Activated CD4-positive, alpha-beta T cell treated with anti-CD3 and anti-CD28 coated beads for 36 hours (primary cell): ENCODE measurements around the gene FLNB. TPM values are rescaled to one million over a fixed set of nuclear protein-coding genes. Genes with fewer than 3 reads are reported as not detected.

Experiments
- ATAC-seq: fragments of 200-7000 bp; cut with Tn5 transposase; one replicate; pipeline ENCODE4 v1.10.0; 2021; ENCODE audit warnings: mild to moderate bottlenecking, moderate library complexity
- CTCF ChIA-PET: fragments of 350-600 bp; sonication (Branson Sonifier 250); formaldehyde crosslinking; loops from one replicate; lab custom pipeline; 2021; ENCODE audit warnings: antibody characterized with exemption; lab: Charles Lee
- POLR2A ChIA-PET: fragments of 350-600 bp; sonication (Branson Sonifier 250); formaldehyde crosslinking; loops from one replicate; lab custom pipeline; 2021; ENCODE audit warnings: antibody characterized with exemption, inconsistent platforms; lab: Charles Lee
- DNase-seq: peaks from one replicate; pipeline ENCODE4 v3.0.0-alpha.2; 2020
- H3K27ac Mint-ChIP-seq: one replicate; pipeline ENCODE4 v1.8.0; 2021; ENCODE audit warnings: mixed read lengths
- H3K27me3 Mint-ChIP-seq: one replicate; pipeline ENCODE4 v1.8.0; 2021; ENCODE audit warnings: mixed read lengths
- H3K36me3 Mint-ChIP-seq: one replicate; pipeline ENCODE4 v1.8.0; 2021; ENCODE audit warnings: low read depth, mixed read lengths
- H3K4me1 Mint-ChIP-seq: one replicate; pipeline ENCODE4 v1.8.0; 2021; ENCODE audit warnings: mixed read lengths
- H3K4me3 Mint-ChIP-seq: one replicate; pipeline ENCODE4 v1.8.0; 2021; ENCODE audit warnings: mild to moderate bottlenecking, moderate library complexity, mixed read lengths
- H3K9me3 Mint-ChIP-seq: one replicate; pipeline ENCODE4 v1.8.0; 2021; ENCODE audit warnings: low read depth, mixed read lengths
- intact Hi-C, 2 experiments: fragments of 100-400 bp; cut with DNase I in 1 of 2; cut with micrococcal nuclease in 1 of 2; formaldehyde crosslinking; loops; one replicate each; pipeline versions ENCODE4 v1.14.2 to v1.15.1; 2022 to 2024; cut with DNase I, micrococcal nuclease
- total RNA-seq, 2 experiments: library from RNA; stranded (reverse); gene quantifications; one replicate each; pipeline ENCODE4 v1.2.3, GENCODE V29; 2021

The FLNB gene
- total RNA-seq, 2 experiments from 2014 or later: 25.4 to 29.1 TPM

DNA sequence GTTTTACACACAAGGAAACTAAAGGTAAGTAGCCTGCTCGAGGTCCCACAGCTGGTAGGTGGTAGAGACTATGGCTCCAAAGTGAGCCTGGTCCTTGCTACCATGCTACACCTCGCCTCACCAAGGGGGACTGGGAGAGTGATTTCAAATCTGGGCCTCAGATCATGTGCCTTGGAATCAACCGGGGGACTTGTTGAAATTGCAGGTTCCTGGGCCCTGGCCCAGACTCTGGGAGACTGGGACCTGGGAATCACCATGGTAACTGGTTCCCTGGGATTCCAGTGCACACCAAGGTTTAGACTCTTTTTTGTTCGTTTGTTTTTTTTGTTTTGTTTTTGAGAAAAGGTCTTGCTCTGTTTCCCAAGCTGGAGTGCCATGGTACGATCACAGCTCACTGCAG, 181.5 kb downstream of the FLNB start:
- Mint-ChIP-seq H3K27me3 (no peaks in the 10 kb centered on the region), H3K4me1 (no peaks in the 10 kb centered on the region), H3K9me3 (no peaks in the 10 kb centered on the region), H3K27ac (no peak overlapping the region), H3K36me3 (no peaks in the 10 kb centered on the region), H3K4me3 (no peak overlapping the region)
- intact Hi-C loops: loop anchor here (5.0 kb wide), 2 partner anchors 48 to 238 kb away; partner anchors contain the start of gene ABHD6 (in 1 of the 2)
- ChIA-PET CTCF (interaction anchor here (0.7 to 11.0 kb wide), 7 partner anchors 10 to 117 kb away, joined by 3 to 224 read pairs (median 6); partner anchors contain the start of genes DNASE1L3, HTD2 and RPP14), POLR2A (no interaction called here)
- no peak for DNase-seq
- no peak for ATAC-seq

DNA sequence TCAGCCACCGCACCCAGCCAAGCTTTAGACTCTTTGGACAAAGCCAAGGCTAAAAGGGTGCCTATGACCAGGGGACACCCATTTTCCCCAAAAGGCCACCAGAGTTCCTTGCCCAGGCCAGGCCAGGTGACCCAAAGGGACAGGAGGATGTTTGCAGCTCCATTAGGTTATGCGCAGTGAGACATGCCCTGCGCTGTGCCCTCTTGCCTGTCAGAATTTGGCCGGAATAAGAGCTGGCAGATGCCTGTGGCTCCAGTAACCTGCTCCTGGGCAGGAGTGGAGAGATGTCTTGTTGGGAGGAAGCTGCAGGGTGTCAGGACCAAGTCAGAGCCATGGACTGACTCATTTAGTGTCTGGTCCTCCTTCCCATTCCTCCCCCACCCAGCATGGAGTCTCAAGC, 182.1 kb downstream of the FLNB start:
- ChIA-PET CTCF (interaction anchor here (0.9 to 11.0 kb wide), 4 partner anchors 11 to 117 kb away, joined by 3 to 224 read pairs (median 23); partner anchors contain the start of genes DNASE1L3, HTD2 and RPP14), POLR2A (interaction anchor here (0.5 kb wide), 1 partner anchor 148 kb away, joined by 3 read pairs; no protein-coding TSS in a partner anchor)
- no peak for ATAC-seq
- no peaks in the 10 kb centered on the region for H3K27me3 Mint-ChIP-seq
- intact Hi-C loops: no loop called here
- H3K4me1 Mint-ChIP-seq: no peaks in the 10 kb centered on the region
- no peaks in the 10 kb centered on the region for H3K9me3 Mint-ChIP-seq
- DNase-seq: no peak
- H3K27ac Mint-ChIP-seq: no peak overlapping the region
- no peak overlapping the region for H3K4me3 Mint-ChIP-seq
- H3K36me3 Mint-ChIP-seq: no peaks in the 10 kb centered on the region

DNA sequence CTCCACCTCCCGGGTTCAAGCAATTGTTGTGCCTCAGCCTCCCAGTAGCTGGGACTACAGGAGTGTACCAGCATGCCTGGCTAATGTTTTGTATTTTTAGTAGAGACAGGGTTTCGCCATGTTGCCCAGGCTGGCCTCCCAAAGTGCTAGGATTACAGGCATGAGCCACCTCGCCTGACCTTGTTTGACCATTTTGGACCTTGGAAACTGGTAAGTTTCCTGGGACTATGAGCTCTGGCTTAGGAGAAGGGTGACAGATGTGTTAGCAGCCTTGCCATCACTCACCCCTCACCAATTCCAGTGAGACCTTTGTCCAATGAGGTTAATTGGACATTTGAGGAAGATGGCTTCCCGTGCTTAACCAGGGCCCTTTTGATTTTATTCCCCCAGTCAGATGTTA, 182.7 kb downstream of the FLNB start:
- ChIA-PET CTCF (interaction anchor here (11.0 kb wide), 1 partner anchor 24 kb away, joined by 224 read pairs; the partner anchor contains the start of gene DNASE1L3), POLR2A (interaction anchor here (0.5 kb wide), 1 partner anchor 148 kb away, joined by 3 read pairs; no protein-coding TSS in a partner anchor)
- Mint-ChIP-seq H3K27ac (no peak overlapping the region), H3K27me3 (no peaks in the 10 kb centered on the region), H3K36me3 (no peaks in the 10 kb centered on the region), H3K4me1 (no peaks in the 10 kb centered on the region), H3K4me3 (no peak overlapping the region), H3K9me3 (no peaks in the 10 kb centered on the region)
- ATAC-seq: no peak
- DNase-seq: no peak
- intact Hi-C loops: no loop called here

DNA sequence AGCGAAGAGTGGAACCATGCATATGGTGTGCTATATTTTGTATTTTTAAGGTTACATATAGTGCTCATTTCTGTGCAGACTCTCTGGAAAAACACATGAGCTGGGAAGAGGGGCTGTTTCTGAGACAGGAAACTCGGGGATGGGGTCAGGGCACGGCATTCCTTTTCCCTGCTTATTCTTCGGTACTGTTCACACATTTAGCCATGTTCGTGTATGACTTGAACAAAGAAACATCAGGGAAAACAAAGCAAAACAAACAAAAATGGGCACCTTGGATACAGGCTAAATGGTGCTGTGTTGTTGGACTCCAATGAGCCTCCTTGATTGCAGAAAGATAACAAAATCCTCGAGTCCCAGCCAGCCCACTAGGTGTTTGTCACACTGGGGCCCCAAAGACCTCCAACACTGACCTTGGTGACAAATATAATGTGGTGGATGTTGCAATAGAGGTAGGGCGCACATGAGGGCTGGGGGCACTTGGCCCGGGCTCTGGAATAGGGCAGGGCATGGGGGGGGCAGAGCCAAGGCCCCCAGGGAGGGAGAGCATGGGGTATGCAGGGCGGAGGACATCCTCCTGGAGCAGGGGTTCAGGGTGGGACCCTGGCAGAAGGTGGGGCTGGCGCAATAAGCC, 183.3 kb downstream of the FLNB start:
- intact Hi-C loops: no loop called here
- Mint-ChIP-seq H3K4me3 (no peak overlapping the region), H3K27me3 (no peaks in the 10 kb centered on the region), H3K4me1 (no peaks in the 10 kb centered on the region), H3K27ac (no peak overlapping the region), H3K9me3 (no peaks in the 10 kb centered on the region), H3K36me3 (no peaks in the 10 kb centered on the region)
- POLR2A ChIA-PET: no interaction called here
- no peak for DNase-seq
- CTCF ChIA-PET: interaction anchor here (11.0 kb wide), 1 partner anchor 24 kb away, joined by 224 read pairs; the partner anchor contains the start of gene DNASE1L3
- no peak for ATAC-seq

DNA sequence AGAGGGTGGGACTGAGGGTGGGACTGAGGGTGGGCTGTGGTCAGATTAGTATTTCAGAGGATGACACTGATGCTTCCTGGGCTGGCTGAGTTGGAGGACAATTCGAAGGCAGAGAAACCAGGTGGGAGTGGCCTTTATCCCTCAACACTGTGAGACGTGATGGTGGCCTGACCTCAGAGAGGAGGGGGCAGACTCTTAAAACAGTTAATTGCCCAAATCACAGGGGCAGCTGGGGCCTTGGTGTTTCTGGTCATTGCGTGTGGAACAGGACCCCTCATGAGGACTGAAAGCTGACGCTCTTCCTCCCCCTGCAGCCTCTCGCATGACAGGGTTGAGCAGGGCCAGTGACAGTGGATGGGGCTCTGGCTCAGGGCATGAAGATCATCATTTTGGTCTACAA, 183.8 kb downstream of the FLNB start:
- POLR2A ChIA-PET: no interaction called here
- ATAC-seq: no peak
- Mint-ChIP-seq H3K27me3 (no peaks in the 10 kb centered on the region), H3K4me3 (no peak overlapping the region), H3K27ac (no peak overlapping the region), H3K36me3 (no peaks in the 10 kb centered on the region), H3K4me1 (no peaks in the 10 kb centered on the region), H3K9me3 (no peaks in the 10 kb centered on the region)
- DNase-seq: no peak
- intact Hi-C loops: no loop called here
- CTCF ChIA-PET: interaction anchor here (0.6 to 11.0 kb wide), 2 partner anchors 9 to 23 kb away, joined by 3 to 224 read pairs; partner anchors contain the start of gene DNASE1L3

DNA sequence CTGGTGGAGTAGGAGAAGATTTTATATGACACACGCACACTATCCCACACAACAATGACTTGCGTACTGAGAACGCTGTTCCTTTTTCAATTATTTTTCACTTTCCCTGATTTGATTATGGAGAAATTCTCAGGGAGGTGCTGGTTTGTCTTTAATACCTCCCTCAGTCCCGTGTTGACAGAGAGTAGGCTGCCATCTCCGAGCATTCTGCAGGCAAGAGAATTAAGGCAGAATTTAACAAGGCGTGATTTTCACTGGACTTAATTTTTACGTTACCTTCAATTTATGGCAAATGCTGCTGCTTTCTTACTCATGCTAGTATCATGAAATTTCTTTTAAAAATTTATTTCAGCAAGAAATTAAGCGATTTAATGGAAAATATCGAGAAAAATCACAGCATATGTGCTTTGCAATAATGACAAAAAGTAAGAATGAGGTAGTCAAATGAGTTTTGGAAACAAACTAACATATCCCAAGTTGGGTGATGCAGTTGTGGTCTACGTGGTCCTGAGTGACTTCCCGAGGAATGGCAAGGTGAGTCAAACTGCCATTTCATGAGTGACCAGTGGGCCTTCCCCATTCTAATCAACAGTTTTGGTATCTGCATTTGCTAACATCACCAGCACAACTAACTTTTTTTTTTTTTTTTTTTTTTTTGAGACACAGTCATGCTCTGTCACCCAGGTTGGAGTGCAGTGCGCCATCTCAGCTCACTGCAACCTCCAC, 185.6 kb downstream of the FLNB start:
- H3K36me3 Mint-ChIP-seq: no peaks in the 10 kb centered on the region
- DNase-seq: no peak
- intact Hi-C loops: no loop called here
- no peaks in the 10 kb centered on the region for H3K9me3 Mint-ChIP-seq
- ChIA-PET POLR2A (no interaction called here), CTCF (interaction anchor here (1.1 to 11.0 kb wide), 2 partner anchors 21 to 112 kb away, joined by 3 to 224 read pairs; partner anchors contain the start of genes DNASE1L3, HTD2 and RPP14)
- H3K27me3 Mint-ChIP-seq: no peaks in the 10 kb centered on the region
- no peak overlapping the region for H3K4me3 Mint-ChIP-seq
- H3K27ac Mint-ChIP-seq: no peak overlapping the region
- ATAC-seq: peak; percentile 9
- no peaks in the 10 kb centered on the region for H3K4me1 Mint-ChIP-seq

DNA sequence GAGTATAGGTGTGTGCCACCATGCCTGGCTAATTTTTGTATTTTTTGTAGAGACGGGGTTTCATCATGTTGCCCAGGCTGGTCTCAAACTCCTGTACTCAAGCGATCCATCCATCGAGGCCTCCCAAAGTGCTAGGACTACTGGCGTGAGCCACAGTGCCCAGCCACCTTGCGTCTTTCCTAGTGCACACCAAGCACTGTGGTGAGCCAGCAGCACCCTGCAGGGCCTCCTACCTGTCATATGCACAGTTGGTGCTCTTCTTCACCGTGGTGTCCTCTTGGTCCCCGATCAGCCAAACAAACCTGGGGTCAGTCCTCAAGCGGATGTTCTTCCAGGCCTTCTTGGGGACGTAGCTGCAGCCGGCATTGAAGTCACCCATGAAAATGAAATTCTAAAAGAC, 189.4 kb downstream of the FLNB start:
- CTCF ChIA-PET: interaction anchor here (1.4 to 1.6 kb wide), 3 partner anchors 17 to 21 kb away, joined by 5 to 6 read pairs (median 6); no protein-coding TSS in a partner anchor
- POLR2A ChIA-PET: no interaction called here
- peaks cover 3% of the 10 kb centered on the region for H3K4me1 Mint-ChIP-seq
- peaks cover 3% of the 10 kb centered on the region for H3K9me3 Mint-ChIP-seq
- H3K4me3 Mint-ChIP-seq: no peak overlapping the region
- no peak for ATAC-seq
- H3K36me3 Mint-ChIP-seq: no peaks in the 10 kb centered on the region
- no peak for DNase-seq
- intact Hi-C loops: no loop called here
- H3K27ac Mint-ChIP-seq: no peak overlapping the region
- peaks cover 8% of the 10 kb centered on the region for H3K27me3 Mint-ChIP-seq

DNA sequence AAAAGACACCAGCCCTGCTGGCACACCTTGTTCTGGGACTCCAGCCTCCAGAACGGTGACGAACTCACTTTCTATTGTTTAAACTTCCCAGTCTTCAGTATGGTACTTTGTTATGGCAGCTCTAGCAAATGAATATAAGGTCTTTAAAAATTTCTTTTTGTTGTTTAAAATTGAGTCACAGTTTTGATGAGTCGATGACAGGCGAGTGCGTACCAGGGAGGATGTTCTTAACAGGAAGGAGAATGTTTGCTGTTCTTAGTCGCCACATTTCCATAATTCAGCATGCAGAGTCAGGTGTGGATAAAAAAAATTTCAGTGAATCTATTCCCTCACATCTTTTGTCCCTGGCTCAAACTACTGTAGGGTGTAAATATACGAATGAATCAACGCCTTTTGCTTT, 190.1 kb downstream of the FLNB start:
- Mint-ChIP-seq H3K9me3 (peaks cover 3% of the 10 kb centered on the region), H3K27me3 (peaks cover 13% of the 10 kb centered on the region), H3K27ac (no peak overlapping the region), H3K36me3 (peaks cover 3% of the 10 kb centered on the region), H3K4me3 (no peak overlapping the region), H3K4me1 (peaks cover 3% of the 10 kb centered on the region)
- DNase-seq (no peak), ATAC-seq (peak; percentile 68)
- intact Hi-C loops: no loop called here
- ChIA-PET POLR2A (no interaction called here), CTCF (interaction anchor here (1.5 kb wide), 1 partner anchor 18 kb away, joined by 5 read pairs; no protein-coding TSS in a partner anchor)

DNA sequence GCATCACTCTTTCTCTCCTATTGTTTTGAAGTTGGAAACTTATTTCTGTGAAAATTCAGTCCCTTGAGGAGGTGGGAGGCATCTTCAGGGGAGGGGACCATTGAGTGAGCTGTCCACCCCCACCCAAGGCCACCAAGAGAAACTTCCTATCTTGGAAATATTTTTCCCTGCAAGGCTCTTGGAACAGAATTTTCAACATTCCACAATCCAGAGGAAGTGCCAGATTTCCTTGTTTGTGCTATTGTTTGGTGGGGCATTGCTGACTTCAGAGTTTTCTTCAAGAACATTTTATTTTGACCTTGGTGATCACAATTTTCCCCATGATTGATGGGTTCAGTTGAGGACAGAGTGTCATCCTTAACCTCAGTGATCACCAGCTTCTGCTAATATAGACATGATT, 190.6 kb downstream of the FLNB start:
- ChIA-PET POLR2A (no interaction called here), CTCF (interaction anchor here (1.5 kb wide), 1 partner anchor 18 kb away, joined by 5 read pairs; no protein-coding TSS in a partner anchor)
- Mint-ChIP-seq H3K27me3 (peaks cover 13% of the 10 kb centered on the region), H3K4me1 (peaks cover 3% of the 10 kb centered on the region), H3K4me3 (no peak overlapping the region), H3K9me3 (peaks cover 3% of the 10 kb centered on the region), H3K36me3 (peaks cover 3% of the 10 kb centered on the region), H3K27ac (no peak overlapping the region)
- intact Hi-C loops: no loop called here
- ATAC-seq (no peak), DNase-seq (no peak)

DNA sequence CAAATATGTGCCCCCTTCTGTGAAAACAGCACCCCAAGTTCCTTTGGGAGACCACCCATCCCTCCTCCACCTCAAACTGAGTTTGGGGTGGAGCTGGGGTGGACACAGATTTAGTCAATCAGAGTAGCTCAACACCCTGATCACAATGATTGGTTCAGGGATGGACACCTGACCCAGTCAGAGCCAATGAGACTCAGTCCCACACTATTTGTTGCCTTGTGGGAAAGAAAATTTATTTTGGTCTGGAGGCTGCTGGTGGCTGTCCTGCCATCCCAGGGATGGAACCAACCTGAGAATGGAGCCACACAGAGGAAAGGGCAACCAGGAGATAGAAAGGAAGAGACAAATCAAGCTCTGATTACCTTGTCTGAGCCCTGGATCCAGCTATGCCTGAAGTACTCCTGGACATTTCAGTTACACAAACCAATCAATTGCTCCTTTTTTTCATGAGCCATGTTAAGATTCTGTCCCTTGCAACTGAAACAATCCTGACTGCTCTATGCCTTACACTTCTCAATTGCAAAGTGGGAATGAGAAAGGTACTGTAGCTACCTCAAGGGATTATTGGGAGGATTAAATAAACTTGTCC, 192.0 kb downstream of the FLNB start:
- ChIA-PET POLR2A (interaction anchor here (0.7 kb wide), 1 partner anchor 1844 kb away, joined by 3 read pairs; no protein-coding TSS in a partner anchor), CTCF (interaction anchor here (0.5 to 1.2 kb wide), 7 partner anchors 10 to 326 kb away, joined by 3 to 4 read pairs (median 3); partner anchors contain the start of genes HTD2 and RPP14)
- Mint-ChIP-seq H3K4me1 (peaks cover 3% of the 10 kb centered on the region), H3K4me3 (no peak overlapping the region), H3K27me3 (peaks cover 13% of the 10 kb centered on the region), H3K27ac (no peak overlapping the region), H3K36me3 (peaks cover 3% of the 10 kb centered on the region), H3K9me3 (peaks cover 3% of the 10 kb centered on the region)
- DNase-seq (no peak), ATAC-seq (no peak)
- intact Hi-C loops: no loop called here

DNA sequence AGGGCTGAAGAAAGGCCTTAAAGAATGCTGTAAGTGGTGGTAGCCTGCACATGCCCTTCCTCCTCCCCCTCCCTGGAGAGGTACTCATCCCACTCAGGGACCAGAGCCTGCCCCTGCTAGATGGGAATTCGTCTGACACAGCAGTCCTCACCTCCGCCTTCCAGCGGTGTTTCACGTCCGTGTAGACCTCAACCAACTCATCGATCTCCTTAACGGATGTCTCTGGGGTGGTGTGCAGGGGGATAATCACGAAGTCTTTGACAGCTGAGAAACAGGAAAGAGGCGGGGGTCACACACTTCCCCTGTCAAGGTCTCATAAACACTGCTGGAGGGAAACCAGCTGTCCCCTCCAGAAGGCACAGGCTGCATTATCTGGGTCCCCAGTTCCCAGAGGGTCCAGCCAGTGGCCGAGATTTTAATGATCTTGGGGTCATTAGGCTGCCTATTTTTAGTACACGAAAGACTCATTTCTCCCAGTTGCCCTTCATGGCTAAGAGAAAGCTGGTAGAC, 192.7 kb downstream of the FLNB start:
- Mint-ChIP-seq H3K27me3 (peaks cover 13% of the 10 kb centered on the region), H3K9me3 (peaks cover 3% of the 10 kb centered on the region), H3K27ac (no peak overlapping the region), H3K4me3 (no peak overlapping the region), H3K36me3 (peaks cover 3% of the 10 kb centered on the region), H3K4me1 (peaks cover 3% of the 10 kb centered on the region)
- DNase-seq (no peak), ATAC-seq (no peak)
- POLR2A ChIA-PET: interaction anchor here (0.7 kb wide), 1 partner anchor 1845 kb away, joined by 3 read pairs; no protein-coding TSS in a partner anchor
- intact Hi-C loops: no loop called here
- CTCF ChIA-PET: interaction anchor here (0.5 to 1.2 kb wide), 5 partner anchors 8 to 133 kb away, joined by 3 to 5 read pairs (median 3); no protein-coding TSS in a partner anchor
